ENCODE data around the gene STIM1. TPM values are rescaled to one million over a fixed set of nuclear protein-coding genes. Genes with fewer than 3 reads are reported as not detected.
A peak's percentile ranks its signal among the peaks of the same experiment; 100 is the strongest.

Gene STIM1
- total RNA-seq, 1 donor from 2014 or later, result 60.8 TPM

DNA sequence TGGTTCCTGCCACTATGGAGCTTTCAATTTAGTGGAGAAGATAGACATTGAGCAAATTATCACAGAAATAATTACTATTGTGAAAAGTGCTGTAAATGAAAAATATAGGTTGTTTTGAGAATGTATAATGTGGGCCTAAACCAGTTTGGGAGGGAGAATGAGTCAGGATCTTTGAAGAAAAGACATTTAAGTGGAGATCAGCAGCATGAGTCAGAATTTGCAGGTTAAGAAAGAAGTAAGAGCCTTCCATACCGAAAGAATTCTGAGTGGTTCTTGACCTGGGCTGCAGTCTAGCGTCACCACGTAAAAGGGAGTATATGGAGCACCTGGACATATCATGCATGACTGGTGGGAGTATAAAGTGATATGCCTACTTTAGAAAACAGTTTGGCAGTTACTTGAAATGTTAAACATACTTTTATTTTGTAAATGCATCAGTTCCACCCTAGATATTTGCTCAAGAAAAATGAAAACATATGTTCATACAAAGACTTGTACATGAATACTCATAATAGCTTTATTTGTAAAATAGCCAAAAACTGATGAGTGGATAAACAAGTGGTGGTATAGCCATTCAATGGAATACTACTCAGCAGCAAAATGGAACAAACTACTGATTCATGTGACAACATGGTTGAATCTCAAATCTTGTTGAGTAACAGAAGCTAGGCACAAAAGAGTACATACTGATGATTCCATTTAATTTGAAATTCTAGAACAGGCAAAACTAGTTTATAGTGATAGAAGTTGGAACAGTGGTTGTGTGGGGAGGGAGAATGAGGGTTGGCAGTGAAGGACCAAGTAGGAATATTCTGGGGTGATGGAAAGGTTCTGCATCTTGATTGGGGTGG, 99.2 kb downstream of the STIM1 start:
- DNase-seq (ENCODE audit: low read depth) (peak; percentile 93), FAIRE-seq (no peak)
- Histone ChIP-seq H3K4me3 (ENCODE audit: low read depth, low read length) (no peak overlapping the region), H3K27me3 (ENCODE audit: control insufficient read depth, insufficient read depth, low read length) (no peaks in the 10 kb centered on the region), H3K36me3 (ENCODE audit: control insufficient read depth, insufficient read depth, low read length) (no peaks in the 10 kb centered on the region)
- TF ChIP-seq, protein P1, sequence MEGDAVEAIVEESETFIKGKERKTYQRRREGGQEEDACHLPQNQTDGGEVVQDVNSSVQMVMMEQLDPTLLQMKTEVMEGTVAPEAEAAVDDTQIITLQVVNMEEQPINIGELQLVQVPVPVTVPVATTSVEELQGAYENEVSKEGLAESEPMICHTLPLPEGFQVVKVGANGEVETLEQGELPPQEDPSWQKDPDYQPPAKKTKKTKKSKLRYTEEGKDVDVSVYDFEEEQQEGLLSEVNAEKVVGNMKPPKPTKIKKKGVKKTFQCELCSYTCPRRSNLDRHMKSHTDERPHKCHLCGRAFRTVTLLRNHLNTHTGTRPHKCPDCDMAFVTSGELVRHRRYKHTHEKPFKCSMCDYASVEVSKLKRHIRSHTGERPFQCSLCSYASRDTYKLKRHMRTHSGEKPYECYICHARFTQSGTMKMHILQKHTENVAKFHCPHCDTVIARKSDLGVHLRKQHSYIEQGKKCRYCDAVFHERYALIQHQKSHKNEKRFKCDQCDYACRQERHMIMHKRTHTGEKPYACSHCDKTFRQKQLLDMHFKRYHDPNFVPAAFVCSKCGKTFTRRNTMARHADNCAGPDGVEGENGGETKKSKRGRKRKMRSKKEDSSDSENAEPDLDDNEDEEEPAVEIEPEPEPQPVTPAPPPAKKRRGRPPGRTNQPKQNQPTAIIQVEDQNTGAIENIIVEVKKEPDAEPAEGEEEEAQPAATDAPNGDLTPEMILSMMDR (IDR thresholded peaks at IDR 0.05; ENCODE audit: insufficient read depth, low read length, severe bottlenecking), result no peak

DNA sequence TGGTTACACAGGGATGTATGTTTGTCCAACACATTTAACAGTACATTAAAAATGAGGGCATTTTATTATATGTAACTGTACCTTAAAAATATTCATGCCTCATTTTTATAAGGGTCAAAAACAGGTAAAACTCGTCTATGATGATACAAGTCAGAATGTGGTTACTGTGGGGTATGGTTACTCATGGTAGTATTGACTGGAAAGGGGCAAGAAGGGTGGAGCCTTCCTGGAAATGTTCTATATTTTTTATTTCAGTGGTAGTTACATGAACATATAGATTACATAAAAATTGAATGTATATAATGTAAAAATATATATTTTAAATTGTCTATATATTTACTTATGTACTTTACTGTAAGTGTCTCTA, 99.8 kb downstream of the STIM1 start:
- FAIRE-seq, result no peak
- no peaks in the 10 kb centered on the region for H3K27me3 ChIP-seq (ENCODE audit: control insufficient read depth, insufficient read depth, low read length)
- DNase-seq (ENCODE audit: low read depth), result peak; percentile 79
- TF ChIP-seq, protein P1 (IDR thresholded peaks at IDR 0.05; ENCODE audit: insufficient read depth, low read length, severe bottlenecking), result no peak
- H3K4me3 ChIP-seq (ENCODE audit: low read depth, low read length), result no peak overlapping the region
- no peaks in the 10 kb centered on the region for H3K36me3 ChIP-seq (ENCODE audit: control insufficient read depth, insufficient read depth, low read length)

DNA sequence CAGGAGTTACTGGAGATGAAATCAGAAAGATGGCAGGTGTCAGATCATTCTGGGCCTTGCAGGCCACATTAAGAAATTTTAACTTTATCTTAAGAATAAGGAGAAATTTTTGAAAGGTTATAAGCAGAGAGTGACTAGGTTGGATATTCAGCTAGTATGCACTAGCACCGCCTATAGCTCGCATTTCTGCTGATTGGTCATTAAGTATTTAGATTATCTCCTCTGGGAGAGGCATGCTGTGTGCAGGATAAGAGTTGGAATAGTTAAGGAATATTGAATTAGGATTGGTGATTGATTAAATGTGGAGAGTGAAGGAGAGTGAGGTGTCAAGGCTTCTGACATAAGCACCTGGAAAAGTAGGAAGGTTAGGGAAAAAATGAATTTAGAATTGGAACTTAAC, 100.6 kb downstream of the STIM1 start:
- no peak for FAIRE-seq
- no peaks in the 10 kb centered on the region for H3K36me3 ChIP-seq (ENCODE audit: control insufficient read depth, insufficient read depth, low read length)
- TF ChIP-seq, protein P1 (IDR thresholded peaks at IDR 0.05; ENCODE audit: insufficient read depth, low read length, severe bottlenecking), result no peak
- H3K4me3 ChIP-seq (ENCODE audit: low read depth, low read length), result no peak overlapping the region
- no peak for DNase-seq (ENCODE audit: low read depth)
- no peaks in the 10 kb centered on the region for H3K27me3 ChIP-seq (ENCODE audit: control insufficient read depth, insufficient read depth, low read length)

DNA sequence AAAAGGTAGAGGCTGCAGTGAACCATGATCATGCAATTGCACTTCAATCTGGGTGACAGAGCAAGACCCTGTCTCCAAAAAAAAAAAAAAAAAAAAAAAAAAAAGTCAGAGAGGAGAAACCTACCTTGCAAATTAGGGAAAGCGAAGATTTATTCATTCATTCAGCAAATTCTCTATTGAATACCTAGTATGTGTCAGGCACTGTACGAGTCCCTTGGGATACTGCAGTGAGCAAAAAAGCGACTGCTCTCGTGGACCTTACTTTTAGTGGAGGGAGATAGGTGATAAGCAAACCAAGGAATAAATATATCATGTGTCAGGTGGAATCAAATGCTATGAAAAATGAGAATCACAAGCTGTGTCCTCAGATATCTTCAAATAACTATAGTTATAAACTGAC, 101.3 kb downstream of the STIM1 start:
- FAIRE-seq, result no peak
- no peak for DNase-seq (ENCODE audit: low read depth)
- TF ChIP-seq, protein P1 (IDR thresholded peaks at IDR 0.05; ENCODE audit: insufficient read depth, low read length, severe bottlenecking), result no peak
- Histone ChIP-seq H3K27me3 (ENCODE audit: control insufficient read depth, insufficient read depth, low read length) (no peaks in the 10 kb centered on the region), H3K4me3 (ENCODE audit: low read depth, low read length) (no peak overlapping the region), H3K36me3 (ENCODE audit: control insufficient read depth, insufficient read depth, low read length) (no peaks in the 10 kb centered on the region)

DNA sequence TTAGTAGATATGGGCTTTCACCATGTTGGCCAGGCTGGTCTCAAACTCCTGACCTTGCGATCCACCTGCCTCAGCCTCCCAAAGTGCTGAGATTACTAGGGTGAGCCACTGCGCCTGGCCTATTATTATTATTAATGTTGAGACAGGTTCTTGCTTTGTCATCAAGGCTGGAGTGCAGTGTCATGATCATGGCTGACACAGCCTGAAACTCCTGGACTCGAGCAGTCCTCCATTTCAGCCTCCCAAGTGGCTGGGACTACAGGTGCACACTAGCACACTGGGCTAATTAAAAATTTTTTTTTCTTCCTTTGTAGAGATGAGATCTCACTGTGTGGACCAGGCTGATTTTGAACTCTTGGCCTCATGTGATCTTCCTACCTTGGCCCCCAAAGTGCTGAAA, 102.0 kb downstream of the STIM1 start:
- Histone ChIP-seq H3K27me3 (ENCODE audit: control insufficient read depth, insufficient read depth, low read length) (no peaks in the 10 kb centered on the region), H3K36me3 (ENCODE audit: control insufficient read depth, insufficient read depth, low read length) (no peaks in the 10 kb centered on the region), H3K4me3 (ENCODE audit: low read depth, low read length) (no peak overlapping the region)
- FAIRE-seq (no peak), DNase-seq (ENCODE audit: low read depth) (no peak)
- TF ChIP-seq, protein P1 (IDR thresholded peaks at IDR 0.05; ENCODE audit: insufficient read depth, low read length, severe bottlenecking), result no peak

DNA sequence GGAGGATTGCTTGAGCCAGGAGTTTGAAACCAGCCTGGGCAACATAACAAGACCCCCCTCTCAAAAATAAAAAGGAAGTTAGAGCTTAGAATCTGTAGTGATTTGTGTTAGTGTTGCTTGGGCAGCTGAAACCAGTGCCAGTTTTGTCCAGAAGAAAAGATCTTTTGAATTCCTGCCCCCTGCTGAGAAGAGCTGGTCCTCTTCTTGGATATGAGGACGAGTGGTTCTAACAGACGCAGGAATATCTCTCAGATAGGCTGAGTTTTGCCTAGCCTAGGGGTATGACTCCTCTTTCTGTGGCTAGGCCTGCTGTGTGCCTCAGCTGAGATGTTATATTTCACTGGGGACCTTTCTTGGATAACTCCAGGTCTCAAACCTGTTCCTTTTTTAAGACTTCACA, 102.8 kb downstream of the STIM1 start:
- H3K36me3 ChIP-seq (ENCODE audit: control insufficient read depth, insufficient read depth, low read length), result no peaks in the 10 kb centered on the region
- no peaks in the 10 kb centered on the region for H3K27me3 ChIP-seq (ENCODE audit: control insufficient read depth, insufficient read depth, low read length)
- TF ChIP-seq, protein P1 (IDR thresholded peaks at IDR 0.05; ENCODE audit: insufficient read depth, low read length, severe bottlenecking), result no peak
- FAIRE-seq (no peak), DNase-seq (ENCODE audit: low read depth) (no peak)
- no peak overlapping the region for H3K4me3 ChIP-seq (ENCODE audit: low read depth, low read length)

All from bronchial epithelial cell (primary cell).